IMR-90 (cell line): ENCODE results near the gene CEP95. TPM values are rescaled to one million over a fixed set of nuclear protein-coding genes. Genes with fewer than 3 reads are reported as not detected.

ENCODE experiments used
- ATAC-seq: fragments of 200-7000 bp; cut with Tn5 transposase; 2 replicates; pipeline ENCODE4 v1.9.1; 2020; ENCODE audit warnings: low read depth, mild to moderate bottlenecking, moderate library complexity
- BruUV-seq: library from RNA; stranded (reverse); fragments of 400-500 nt; replicated peaks from 2 replicates; lab custom pipeline; 2021; lab: Mats Ljungman, UMichigan
- CTCF ChIA-PET: fragments of 300-600 bp; formaldehyde crosslinking; extraction: SDS; loops from one replicate; lab custom pipeline; 2021; ENCODE audit warnings: antibody characterized with exemption; lab: Yijun Ruan, JAX
- POLR2A ChIA-PET: fragments of 300-600 bp; sonication (Branson Sonifier 250); formaldehyde crosslinking; loops from one replicate; lab custom pipeline; 2022; ENCODE audit warnings: antibody characterized with exemption; ENCODE audit not compliant: unreplicated experiment; lab: Charles Lee
- DNase-seq: peaks from one replicate; pipeline ENCODE4 v3.0.0; 2013
- H2AFZ ChIP-seq: replicated peaks from 2 replicates; pipeline ENCODE3; 2013; ENCODE audit warnings: low read length, mild to moderate bottlenecking; ENCODE audit not compliant: poor library complexity
- H2AK5ac ChIP-seq: 2 replicates; pipeline ENCODE4 v1.6.1; 2013; ENCODE audit warnings: low read depth, low read length, inconsistent platforms
- H2AK9ac ChIP-seq: replicated peaks from 2 replicates; pipeline ENCODE3; 2013; ENCODE audit warnings: mild to moderate bottlenecking, low read depth, low read length, moderate library complexity; ENCODE audit not compliant: poor library complexity
- H2BK120ac ChIP-seq: 2 replicates; pipeline ENCODE4 v1.6.1; 2013; ENCODE audit warnings: low read depth, low read length, inconsistent platforms
- H2BK15ac ChIP-seq: 3 replicates; pipeline ENCODE4 v1.6.1; 2013; ENCODE audit warnings: low read depth, low read length, inconsistent platforms
- H2BK20ac ChIP-seq: 2 replicates; pipeline ENCODE4 v1.6.1; 2013; ENCODE audit warnings: low read depth, mild to moderate bottlenecking, inconsistent platforms, low read length, moderate library complexity
- H2BK5ac ChIP-seq: 2 replicates; pipeline ENCODE4 v1.6.1; 2013; ENCODE audit warnings: mild to moderate bottlenecking, low read depth, low read length, inconsistent platforms; ENCODE audit not compliant: poor library complexity, severe bottlenecking
- H3K14ac ChIP-seq: replicated peaks from 2 replicates; pipeline ENCODE4 v1.6.1; 2013; ENCODE audit warnings: low read depth, low read length, inconsistent platforms
- H3K18ac ChIP-seq: 2 replicates; pipeline ENCODE4 v1.6.1; 2013; ENCODE audit warnings: low read depth, low read length, control low read depth
- H3K23ac ChIP-seq: 2 replicates; pipeline ENCODE4 v1.6.1; 2013; ENCODE audit warnings: low read depth, low read length, inconsistent platforms
- H3K27ac ChIP-seq: 2 replicates; pipeline ENCODE4 v1.5.1; 2013; ENCODE audit warnings: mild to moderate bottlenecking, control low read depth, low read length; ENCODE audit not compliant: insufficient read depth
- H3K27me3 ChIP-seq: 2 replicates; pipeline ENCODE4 v1.6.1; 2013; ENCODE audit warnings: low read length; ENCODE audit not compliant: control insufficient read depth, insufficient read depth
- H3K36me3 ChIP-seq: 2 replicates; pipeline ENCODE4 v1.6.1; 2013; ENCODE audit warnings: low read length, mixed read lengths; ENCODE audit not compliant: control insufficient read depth, insufficient read depth
- H3K4ac ChIP-seq: 2 replicates; pipeline ENCODE4 v1.6.1; 2013; ENCODE audit warnings: low read depth, low read length, inconsistent platforms
- H3K4me1 ChIP-seq: 2 replicates; pipeline ENCODE4 v1.6.1; 2013; ENCODE audit warnings: low read length, mixed read lengths; ENCODE audit not compliant: control insufficient read depth, insufficient read depth
- H3K4me2 ChIP-seq: 2 replicates; pipeline ENCODE4 v1.6.1; 2013; ENCODE audit warnings: low read depth, mild to moderate bottlenecking, control low read depth, low read length, moderate library complexity
- H3K4me3 ChIP-seq: 2 replicates; pipeline ENCODE4 v1.5.1; 2013; ENCODE audit warnings: low read depth, mild to moderate bottlenecking, control low read depth, low read length, moderate library complexity; ENCODE audit not compliant: insufficient read depth
- H3K56ac ChIP-seq: 2 replicates; pipeline ENCODE4 v1.6.1; 2013; ENCODE audit warnings: low read length, inconsistent platforms; ENCODE audit not compliant: insufficient read depth; ENCODE audit errors: extremely low read depth
- H3K79me1 ChIP-seq, 2 experiments: 2 replicates each; pipeline ENCODE4 v1.6.1; 2013; ENCODE audit warnings: low read length in 2 of 2, inconsistent platforms in 1 of 2, low read depth in 1 of 2
- H3K9ac ChIP-seq: 2 replicates; pipeline ENCODE4 v1.6.1; 2013; ENCODE audit warnings: low read depth, low read length, control low read depth
- H3K9me1 ChIP-seq: 2 replicates; pipeline ENCODE4 v1.6.1; 2013; ENCODE audit warnings: low read length, inconsistent platforms; ENCODE audit not compliant: insufficient read depth
- H3K9me3 ChIP-seq: 2 replicates; pipeline ENCODE4 v1.6.1; 2013; ENCODE audit warnings: low read length; ENCODE audit not compliant: control insufficient read depth, insufficient read depth
- H4K20me1 ChIP-seq: 2 replicates; pipeline ENCODE4 v1.6.1; 2013; ENCODE audit warnings: low read length, inconsistent platforms; ENCODE audit not compliant: insufficient read depth
- H4K5ac ChIP-seq: 2 replicates; pipeline ENCODE4 v1.6.1; 2013; ENCODE audit warnings: mild to moderate bottlenecking, low read depth, low read length, control low read depth
- H4K8ac ChIP-seq, 2 experiments: 2 replicates each; pipeline ENCODE4 v1.6.1; 2013; ENCODE audit warnings: low read depth in 2 of 2, low read length in 2 of 2, control low read depth in 1 of 2, inconsistent platforms in 1 of 2
- H4K91ac ChIP-seq: 2 replicates; pipeline ENCODE4 v1.6.1; 2013; ENCODE audit warnings: low read depth, low read length, inconsistent platforms; ENCODE audit not compliant: insufficient read depth
- BHLHE40 ChIP-seq: fragments of 150-350 bp; IDR thresholded peaks from 2 replicates; pipeline ENCODE4 v1.6.1; 2016; ENCODE audit warnings: mild to moderate bottlenecking, low read depth, low read length
- CHD1 ChIP-seq: IDR thresholded peaks from 2 replicates; pipeline ENCODE4 v1.6.1; 2012; ENCODE audit warnings: low read depth, low read length, improper control_type of control experiment
- CTCF ChIP-seq: conservative IDR thresholded peaks from 2 replicates; pipeline ENCODE4 v1.5.1; 2012; ENCODE audit warnings: mild to moderate bottlenecking, low read depth, low read length, improper control_type of control experiment
- ELK1 ChIP-seq: fragments of 150-350 bp; IDR thresholded peaks from 2 replicates; pipeline ENCODE4 v1.6.1; 2016; ENCODE audit warnings: low read depth, mild to moderate bottlenecking, low read length, moderate library complexity, borderline replicate concordance
- FOS ChIP-seq: fragments of 150-350 bp; IDR thresholded peaks from 2 replicates; pipeline ENCODE4 v1.6.1; 2016; ENCODE audit warnings: low read depth, low read length
- MAFK ChIP-seq: IDR thresholded peaks from 2 replicates; pipeline ENCODE4 v1.6.1; 2012; ENCODE audit warnings: low read depth, low read length, improper control_type of control experiment
- MAZ ChIP-seq: IDR thresholded peaks from 2 replicates; pipeline ENCODE4 v1.6.1; 2012; ENCODE audit warnings: low read depth, mild to moderate bottlenecking, low read length, improper control_type of control experiment, moderate library complexity, borderline replicate concordance
- MXI1 ChIP-seq: IDR thresholded peaks from 2 replicates; pipeline ENCODE4 v1.6.1; 2012; ENCODE audit warnings: low read depth, mild to moderate bottlenecking, low read length, moderate library complexity, borderline replicate concordance
- RAD21 ChIP-seq: IDR thresholded peaks from 2 replicates; pipeline ENCODE4 v1.6.1; 2012; ENCODE audit warnings: low read length, improper control_type of control experiment
- RCOR1 ChIP-seq: IDR thresholded peaks from 2 replicates; pipeline ENCODE4 v1.6.1; 2012; ENCODE audit warnings: mild to moderate bottlenecking, low read length, improper control_type of control experiment; ENCODE audit not compliant: insufficient replicate concordance
- RFX5 ChIP-seq: IDR thresholded peaks from 2 replicates; pipeline ENCODE4 v1.8.0; 2012; ENCODE audit warnings: low read depth, mild to moderate bottlenecking, low read length, moderate library complexity
- USF2 ChIP-seq: fragments of 150-350 bp; IDR thresholded peaks from 2 replicates; pipeline ENCODE4 v1.6.1; 2017; ENCODE audit warnings: mild to moderate bottlenecking, antibody characterized with exemption, low read length, low read depth
- WGBS, 2 experiments: methylation state at CpG; one replicate each; pipeline versions ENCODE4 v1.1.5 to v1.1.7; 2013; ENCODE audit warnings: missing lambda C conversion rate in 2 of 2; ENCODE audit not compliant: insufficient read length in 1 of 2; ENCODE audit errors: extremely low coverage in 2 of 2; 5-methylcytosine and 5-hydroxymethylcytosine counted together
- dilution Hi-C: fragments of 300-500 bp; cut with HindIII; formaldehyde crosslinking; loops from one replicate; pipeline ENCODE4 v1.14.3; 2018; ENCODE audit warnings: low sequenced_read_pairs; ENCODE audit not compliant: unreplicated experiment
- in situ Hi-C: fragments of 300-500 bp; cut with MboI; formaldehyde crosslinking; loops from 3 replicates; pipeline ENCODE4 v1.14.3; 2019; ENCODE audit warnings: low sequenced_read_pairs, inconsistent platforms, mixed read lengths
- intact Hi-C: fragments of 100-400 bp; cut with micrococcal nuclease; formaldehyde crosslinking; loops from 2 replicates; pipeline ENCODE4 v1.10.0; 2022
- polyA plus RNA-seq, 3 experiments: library from polyadenylated mRNA; depleted of rRNA; stranded (reverse); fragments of >200 nt; gene quantifications; 2 replicates each; pipeline ENCODE4 v1.2.3, GENCODE V29; 2012; ENCODE audit warnings: low replicate concordance in 1 of 3
- total RNA-seq: library from RNA; depleted of rRNA; stranded (reverse); fragments of >200 nt; gene quantifications from 2 replicates; pipeline ENCODE4 v1.2.3, GENCODE V29; 2012

The CEP95 gene
- total and polyA plus RNA-seq, 2 of the 4 experiments (the other 2 are of a cell fraction), result 6.1 to 13.6 TPM

GRCh38 chr17:64579917-64580316 lies 73.1 kb downstream of the CEP95 start:
- Histone ChIP-seq H3K79me1 (peaks cover 38 to 75% of the 10 kb centered on the region in 2 experiments), H3K18ac (no peak overlapping the region), H3K56ac (no peak overlapping the region), H2BK15ac (no peak overlapping the region), H3K14ac (no peak overlapping the region), H3K9me3 (no peaks in the 10 kb centered on the region), H4K5ac (no peak overlapping the region), H2BK5ac (no peak overlapping the region), H3K4me3 (no peak overlapping the region), H3K4ac (no peak overlapping the region), H3K27me3 (no peaks in the 10 kb centered on the region), H2AFZ (no peak overlapping the region), H3K9ac (no peak overlapping the region), H3K27ac (no peak overlapping the region), H3K9me1 (peaks cover 3% of the 10 kb centered on the region), H2AK9ac (no peak overlapping the region), H2AK5ac (no peak overlapping the region), H3K4me2 (no peak overlapping the region), H3K23ac (no peak overlapping the region), H3K36me3 (peaks cover 51% of the 10 kb centered on the region), H2BK20ac (no peak overlapping the region), H4K20me1 (peaks cover 80% of the 10 kb centered on the region), H4K91ac (no peak overlapping the region), H3K4me1 (0 out of 2 replicates have a peak, but pooled peaks cover 4% of the 10 kb centered on the region), H4K8ac (peak overlapping the region in 1 of 2 experiments; percentile 37; a peak in 1 of 4 replicates), H2BK120ac (no peak overlapping the region)
- intact Hi-C loops, result no loop called here
- dilution Hi-C loops, result no loop called here
- ATAC-seq (no peak), DNase-seq (no peak)
- ChIA-PET CTCF (interaction anchor here (1.4 kb wide), 1 partner anchor 23 kb away, joined by 4 read pairs; no protein-coding TSS in a partner anchor), POLR2A (interaction anchor here (0.6 kb wide), 1 partner anchor 16 kb away, joined by 3 read pairs; no protein-coding TSS in a partner anchor)
- in situ Hi-C loops, result no loop called here
- TF ChIP-seq MXI1 (no peak), BHLHE40 (no peak), RAD21 (no peak), ELK1 (no peak), CTCF (no peak), CHD1 (no peak), MAFK (no peak), RCOR1 (no peak), RFX5 (no peak), FOS (no peak), USF2 (no peak), MAZ (no peak)
- WGBS, 2 experiments, result no CpG with 5 or more reads among the region's 1 CpG
- BruUV-seq, result no TSS peak
